Epithelial cell of prostate (primary cell): ENCODE results near the gene PTAFR.

Experiments
- DNase-seq: peaks from one replicate; pipeline ENCODE4 v3.0.0-alpha.2; 2011; ENCODE audit warnings: low read depth, low spot score
- H3K27ac ChIP-seq: fragments of 450-650 bp; 2 replicates; pipeline ENCODE4 v1.5.1; 2017; ENCODE audit warnings: mild to moderate bottlenecking

The PTAFR gene

GRCh38 chr1:28178690-28179485 lies 2.4 kb upstream of the PTAFR start:
- no peak overlapping the region for H3K27ac ChIP-seq
- no peak for DNase-seq

GRCh38 chr1:28175955-28176485 lies 470 bp downstream of the PTAFR start:
- DNase-seq = no peak
- no peak overlapping the region for H3K27ac ChIP-seq

- no peak overlapping the region for H3K27ac ChIP-seq
- DNase-seq = no peak
Observed at GRCh38 chr1:28173980-28174297, 2.6 kb downstream of the PTAFR start.

GRCh38 chr1:28173151-28173979 lies 3.1 kb downstream of the PTAFR start:
- no peak for DNase-seq
- peak overlapping the region; percentile 78 for H3K27ac ChIP-seq

- H3K27ac ChIP-seq = peak overlapping the region; percentile 78
- no peak for DNase-seq
Observed at GRCh38 chr1:28172713-28173150, 3.8 kb downstream of the PTAFR start.

GRCh38 chr1:28171246-28171645 lies 5.2 kb downstream of the PTAFR start:
- no peak for DNase-seq
- peak overlapping the region; percentile 78 for H3K27ac ChIP-seq

- H3K27ac ChIP-seq = peak overlapping the region; percentile 78
- DNase-seq = peak; percentile 69
Observed at GRCh38 chr1:28170001-28170596, 6.4 kb downstream of the PTAFR start.

GRCh38 chr1:28163496-28164161 lies 12.9 kb downstream of the PTAFR start:
- no peak for DNase-seq
- H3K27ac ChIP-seq = peak overlapping the region; percentile 91

- no peak for DNase-seq
- peak overlapping the region; percentile 91 for H3K27ac ChIP-seq
Observed at GRCh38 chr1:28162151-28162550, 14.3 kb downstream of the PTAFR start.

- peak overlapping the region; percentile 91 for H3K27ac ChIP-seq
- no peak for DNase-seq
Observed at GRCh38 chr1:28161751-28162150, 14.7 kb downstream of the PTAFR start.

GRCh38 chr1:28160782-28161266 lies 15.7 kb downstream of the PTAFR start:
- DNase-seq = peak; percentile 57
- peak overlapping the region; percentile 91 for H3K27ac ChIP-seq

GRCh38 chr1:28159680-28160079 lies 16.8 kb downstream of the PTAFR start:
- H3K27ac ChIP-seq = peak overlapping the region; percentile 91
- DNase-seq = no peak

GRCh38 chr1:28159243-28159642 lies 17.2 kb downstream of the PTAFR start:
- DNase-seq = no peak
- no peak overlapping the region for H3K27ac ChIP-seq

GRCh38 chr1:28157894-28158293 lies 18.6 kb downstream of the PTAFR start:
- peak; percentile 63 for DNase-seq
- H3K27ac ChIP-seq = peak overlapping the region; percentile 43

- DNase-seq = no peak
- H3K27ac ChIP-seq = no peak overlapping the region
Observed at GRCh38 chr1:28156821-28157220, 19.7 kb downstream of the PTAFR start.

- no peak for DNase-seq
- H3K27ac ChIP-seq = no peak overlapping the region
Observed at GRCh38 chr1:28155628-28156027, 20.9 kb downstream of the PTAFR start.

GRCh38 chr1:28154078-28154594 lies 22.4 kb downstream of the PTAFR start:
- no peak overlapping the region for H3K27ac ChIP-seq
- DNase-seq = no peak

GRCh38 chr1:28150125-28150780 lies 26.2 kb downstream of the PTAFR start:
- no peak overlapping the region for H3K27ac ChIP-seq
- DNase-seq = no peak

GRCh38 chr1:28148880-28149195 lies 27.7 kb downstream of the PTAFR start:
- no peak for DNase-seq
- H3K27ac ChIP-seq = no peak overlapping the region
